HCT116 (cell line): ENCODE results near the gene C1QTNF12.

Experiments
- CTCF ChIP-seq, 3 experiments: fragments of 200-600 bp in 1 of 3; sonication (generic) in 1 of 3; IDR thresholded peaks in 2 of 3; conservative IDR thresholded peaks in 1 of 3; 2 replicates each; pipeline ENCODE4 v1.5.1; 2012 to 2017; ENCODE audit warnings: low read depth in 2 of 3, low read length in 2 of 3, antibody characterized with exemption in 1 of 3, borderline replicate concordance in 1 of 3, control low read depth in 1 of 3, mild to moderate bottlenecking in 1 of 3, mixed read lengths in 1 of 3, mixed run types in 1 of 3, moderate library complexity in 1 of 3; ENCODE audit not compliant: insufficient read depth in 1 of 3
- EZH2phosphoT487 ChIP-seq: fragments of 200-600 bp; IDR thresholded peaks from 2 replicates; pipeline ENCODE4 v1.6.1; 2018; ENCODE audit warnings: antibody characterized with exemption, borderline replicate concordance
- REST ChIP-seq: IDR thresholded peaks from 2 replicates; pipeline ENCODE4 v1.6.1; 2012; ENCODE audit warnings: low read depth

GRCh38 chr1:1284221-1285101, 37.9 kb upstream of the C1QTNF12 start:
- no peak for TF ChIP-seq CTCF (IDR thresholded peaks at IDR 0.05 in 2 of 3, conservative IDR thresholded peaks at IDR 0.05 in 1 of 3; ENCODE audit: borderline replicate concordance in 1 of 3, insufficient read depth in 1 of 3, low read depth in 2 of 3, low read length in 2 of 3)
- no peak for TF ChIP-seq EZH2phosphoT487
- no peak for TF ChIP-seq REST
